Fibroblast of peridontal ligament (primary cell): ENCODE results near the gene HDAC4.

Experiments
- DNase-seq: peaks from one replicate; pipeline ENCODE4 v3.0.0-alpha.2; 2010; ENCODE audit errors: extremely low read depth

HDAC4 gene

DNA sequence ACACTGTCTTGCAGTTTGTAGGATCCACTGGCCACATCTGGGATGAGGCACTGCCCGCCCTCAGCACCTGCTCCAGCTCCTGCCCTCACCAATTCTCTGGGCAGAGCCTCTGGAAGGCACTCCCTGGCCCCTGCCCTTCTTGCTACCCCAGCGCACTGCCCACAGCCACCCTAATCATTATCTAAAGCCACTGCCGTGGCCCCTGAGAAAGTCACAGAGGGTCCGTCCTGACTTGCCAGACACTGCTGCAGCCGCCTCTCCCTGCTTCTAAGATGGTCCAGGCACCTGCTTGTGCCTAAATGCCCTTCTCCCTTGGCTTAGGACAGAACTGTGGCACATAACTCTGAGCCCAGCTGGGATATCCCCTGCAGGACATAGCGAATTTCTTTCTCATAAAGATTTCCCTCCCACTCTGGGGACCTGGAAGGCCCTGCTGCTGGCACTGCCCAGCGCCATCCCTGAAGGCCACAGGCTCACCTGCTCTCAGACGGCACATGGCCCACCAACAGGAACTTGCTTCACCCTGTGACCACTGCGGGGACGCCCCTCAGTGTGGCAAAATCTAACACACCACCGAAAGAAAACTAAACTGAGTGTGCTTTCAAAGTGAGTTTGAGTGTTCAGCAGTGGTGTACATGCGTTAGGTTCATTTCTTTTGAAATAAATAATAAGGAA, 244.9 kb downstream of the HDAC4 start:
- no peak for DNase-seq

DNA sequence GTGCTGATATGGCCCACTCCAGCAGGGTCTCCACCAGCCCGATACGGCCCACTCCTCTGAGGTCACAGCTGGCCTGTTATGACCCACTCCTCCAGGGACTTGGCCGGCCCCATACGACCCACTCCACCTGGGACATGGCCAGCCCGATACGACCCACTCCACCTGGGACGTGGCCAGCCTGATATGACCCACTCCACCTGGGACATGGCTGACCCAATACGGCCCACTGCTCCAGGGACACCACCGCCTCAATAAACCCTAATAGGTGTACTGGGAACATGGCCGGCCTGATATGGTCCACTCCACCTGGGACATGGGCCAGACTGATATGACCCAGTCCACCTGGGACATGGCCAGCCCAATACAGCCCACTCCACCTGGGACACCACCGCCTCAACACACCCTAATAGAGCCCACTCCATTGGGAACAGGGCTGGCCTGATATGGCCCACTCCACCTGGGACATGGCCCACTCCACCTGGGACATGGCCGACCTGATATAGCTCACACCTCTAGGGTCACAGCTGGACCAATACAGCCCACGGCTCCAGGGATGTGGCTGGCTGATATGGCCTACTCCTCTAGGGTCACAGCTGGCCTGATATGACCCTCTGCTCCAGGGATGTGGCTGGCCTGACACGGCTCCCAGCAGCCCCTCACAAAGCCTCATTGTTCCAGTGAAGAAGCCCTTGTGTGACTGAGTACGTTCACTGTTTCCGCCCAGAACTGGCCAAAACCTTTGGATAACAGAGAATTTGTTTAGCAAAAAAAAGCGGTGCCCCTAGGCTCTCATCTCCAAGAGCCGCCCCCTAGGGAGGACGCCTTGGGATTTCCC, 245.6 kb downstream of the HDAC4 start:
- DNase-seq, result no peak

DNA sequence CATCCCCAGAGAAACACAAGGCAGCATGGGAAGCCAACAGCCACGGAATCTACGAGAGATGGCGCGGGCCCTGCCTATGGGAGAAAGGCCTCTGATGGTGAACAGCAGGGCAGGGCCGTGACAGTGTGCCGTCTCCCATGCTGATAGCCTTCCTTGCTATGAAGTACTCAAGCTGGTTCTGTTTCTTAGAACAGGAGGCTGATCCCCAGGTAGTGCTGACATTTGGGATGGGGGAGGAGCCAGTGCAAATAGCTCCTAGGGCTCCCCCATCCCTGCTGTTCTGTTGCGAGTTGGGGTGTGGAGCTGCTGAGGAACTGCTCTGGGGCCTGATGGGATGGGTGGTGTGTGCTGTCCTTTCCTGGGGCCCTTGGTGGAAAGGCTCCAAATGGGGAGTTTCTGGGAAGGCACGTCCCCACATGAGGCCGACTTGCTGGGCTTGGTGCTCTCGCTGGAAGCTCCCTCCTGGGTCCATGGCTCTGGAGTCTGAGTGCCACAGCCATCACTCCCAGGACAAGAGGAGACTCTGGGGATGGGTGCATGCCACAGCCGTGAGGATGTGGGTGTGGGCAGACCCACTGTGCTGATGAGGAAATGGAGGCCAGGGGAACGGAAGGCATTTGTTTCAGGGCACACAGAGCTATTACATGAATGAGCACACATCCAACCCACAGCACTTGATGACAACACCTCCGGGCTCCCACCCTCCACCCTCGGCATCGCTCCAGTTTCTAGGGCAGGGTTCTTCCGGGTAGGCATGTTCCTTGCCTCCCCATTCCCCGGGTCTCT, 246.8 kb downstream of the HDAC4 start:
- DNase-seq, result no peak

DNA sequence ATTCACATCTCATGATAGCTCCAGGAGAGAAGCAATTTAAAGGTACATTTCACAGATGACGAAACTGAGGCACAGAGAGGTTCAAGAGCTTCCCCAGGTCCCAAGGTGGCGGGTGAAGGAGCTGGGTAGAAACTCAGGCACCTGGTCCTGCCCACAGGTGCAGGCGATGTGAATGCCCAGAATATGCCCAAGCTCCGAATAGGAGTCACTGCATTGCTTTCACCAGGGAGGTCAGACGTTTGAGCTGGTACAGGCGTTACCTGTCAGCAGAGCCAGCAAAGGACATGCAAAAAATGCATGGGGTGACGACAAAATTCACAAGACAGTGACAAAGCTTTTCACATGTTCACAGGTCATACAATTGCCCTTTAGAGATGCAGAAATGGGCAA, 247.9 kb downstream of the HDAC4 start:
- DNase-seq, result no peak

DNA sequence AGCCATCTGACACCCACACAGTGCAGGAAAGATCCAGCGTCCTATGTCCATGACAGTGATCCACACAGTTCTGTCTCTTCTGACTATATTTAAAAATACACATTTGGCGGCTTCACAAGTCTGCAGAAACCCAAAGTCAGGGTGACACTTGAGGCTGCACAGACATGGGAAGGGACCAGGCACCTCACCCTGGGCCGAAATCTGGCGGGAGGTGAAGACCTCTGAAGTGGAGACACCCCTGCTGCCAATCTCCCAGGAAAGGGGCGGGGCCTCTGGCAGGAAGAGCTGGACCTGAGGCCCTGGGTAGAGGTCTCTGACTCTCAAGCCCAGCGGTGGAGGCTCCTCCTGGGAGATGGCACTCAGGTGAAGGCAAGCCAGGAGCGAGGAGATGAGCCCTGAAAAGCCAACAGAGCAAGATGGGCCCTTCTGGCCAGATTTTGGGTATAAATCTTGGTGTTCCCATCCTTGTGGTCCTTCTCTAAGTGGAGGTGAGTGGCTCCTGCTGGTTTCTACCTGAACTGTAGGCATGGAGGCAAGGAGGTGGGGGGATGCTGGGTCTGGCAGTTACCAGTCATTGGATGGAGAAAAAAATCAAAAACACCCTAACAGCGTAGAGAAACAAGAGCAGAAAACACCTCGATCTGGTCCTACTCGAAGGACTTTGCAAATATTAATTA, 248.4 kb downstream of the HDAC4 start:
- no peak for DNase-seq

DNA sequence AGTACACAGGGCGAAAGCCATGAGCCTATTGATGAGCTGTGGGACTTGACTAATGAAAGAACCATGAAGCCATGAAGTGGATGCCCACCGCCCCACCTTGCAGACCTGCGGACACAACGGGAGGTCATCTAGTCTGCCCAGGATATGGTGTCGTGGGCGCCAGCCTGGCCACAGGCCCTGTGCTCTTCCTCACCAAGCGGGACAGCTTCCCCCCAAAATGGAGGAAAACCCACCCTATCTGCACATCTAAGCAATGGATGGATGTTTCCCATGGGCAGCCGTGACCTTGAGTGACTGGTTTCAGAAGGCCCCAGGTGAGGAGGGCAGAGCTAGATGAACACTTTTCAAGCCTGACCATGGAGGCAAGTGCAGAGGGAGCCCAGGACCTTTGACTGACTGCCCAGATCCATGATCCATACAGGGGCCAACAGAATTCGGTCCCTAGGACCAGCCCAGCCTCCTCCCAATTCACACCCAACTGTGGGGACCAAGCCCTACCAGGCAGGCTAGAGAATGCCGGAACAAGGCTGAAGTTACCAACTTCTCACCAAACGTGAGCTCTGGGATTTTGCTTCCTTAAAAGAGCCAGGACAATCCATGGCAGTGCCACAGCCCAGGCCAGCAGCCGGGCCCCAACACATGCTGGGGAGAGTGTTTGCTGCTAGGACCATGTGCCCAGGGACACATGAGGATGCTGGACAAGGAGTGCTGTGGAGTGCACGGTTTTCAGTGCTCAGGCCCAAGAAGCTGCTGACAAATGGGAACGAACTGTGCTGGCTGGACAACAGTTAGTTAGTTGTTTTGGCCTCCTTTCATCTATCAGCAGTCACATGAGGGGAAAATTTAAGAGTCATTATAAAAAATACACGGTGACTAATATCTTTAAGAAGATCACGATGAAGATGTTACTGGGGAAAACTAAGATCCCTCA, 249.4 kb downstream of the HDAC4 start:
- DNase-seq, result no peak

DNA sequence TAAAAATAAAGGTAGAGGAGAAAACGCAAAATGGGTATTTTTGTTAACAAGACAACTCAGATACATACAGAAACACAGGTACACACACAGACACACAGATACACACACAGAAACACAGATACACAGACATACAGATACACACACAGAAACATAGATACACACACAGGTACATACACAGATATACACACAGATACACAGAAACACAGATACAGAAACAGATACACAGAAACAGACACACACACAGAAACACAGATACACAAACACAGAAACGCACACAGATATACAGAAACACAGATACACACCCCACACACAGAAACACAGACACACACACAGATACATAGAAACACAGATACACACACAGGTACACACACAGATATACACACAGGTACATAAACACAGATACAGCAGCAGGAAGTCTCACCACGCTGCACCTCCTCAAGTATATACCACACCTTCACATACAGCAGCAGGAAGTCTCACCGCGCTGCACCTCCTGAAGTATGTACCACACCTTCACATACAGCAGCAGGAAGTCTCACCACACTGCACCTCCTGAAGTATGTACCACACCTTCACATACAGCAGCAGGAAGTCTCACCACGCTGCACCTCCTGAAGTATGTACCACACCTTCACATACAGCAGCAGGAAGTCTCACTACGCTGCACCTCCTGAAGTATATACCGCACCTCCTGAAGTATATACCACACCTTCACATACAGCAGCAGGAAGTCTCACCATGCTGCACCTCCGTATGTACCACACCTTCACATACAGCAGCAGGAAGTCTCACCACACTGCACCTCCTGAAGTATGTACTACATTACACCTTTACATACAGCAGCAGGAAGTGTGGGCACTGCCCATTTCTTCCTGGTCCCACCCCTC, 250.5 kb downstream of the HDAC4 start:
- DNase-seq, result no peak

DNA sequence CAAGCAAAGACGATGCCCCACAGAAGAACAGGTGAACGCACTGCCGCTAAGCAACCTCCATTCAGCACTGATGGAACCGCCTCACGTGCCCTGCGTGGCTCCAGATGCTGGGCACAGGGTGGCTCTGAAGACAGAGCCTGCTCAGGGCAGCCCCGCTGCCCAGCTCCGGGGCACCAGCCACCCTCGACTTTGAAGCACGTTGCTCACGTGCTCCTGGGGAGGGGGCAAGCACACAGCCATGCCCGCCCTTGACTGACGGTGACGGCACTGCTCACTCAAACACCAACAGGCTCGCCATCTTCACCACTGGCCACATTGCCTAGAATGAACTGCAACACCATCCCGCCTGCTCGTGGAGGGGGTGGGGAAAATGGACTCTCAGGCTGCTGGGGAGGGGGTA, 251.3 kb downstream of the HDAC4 start:
- no peak for DNase-seq

DNA sequence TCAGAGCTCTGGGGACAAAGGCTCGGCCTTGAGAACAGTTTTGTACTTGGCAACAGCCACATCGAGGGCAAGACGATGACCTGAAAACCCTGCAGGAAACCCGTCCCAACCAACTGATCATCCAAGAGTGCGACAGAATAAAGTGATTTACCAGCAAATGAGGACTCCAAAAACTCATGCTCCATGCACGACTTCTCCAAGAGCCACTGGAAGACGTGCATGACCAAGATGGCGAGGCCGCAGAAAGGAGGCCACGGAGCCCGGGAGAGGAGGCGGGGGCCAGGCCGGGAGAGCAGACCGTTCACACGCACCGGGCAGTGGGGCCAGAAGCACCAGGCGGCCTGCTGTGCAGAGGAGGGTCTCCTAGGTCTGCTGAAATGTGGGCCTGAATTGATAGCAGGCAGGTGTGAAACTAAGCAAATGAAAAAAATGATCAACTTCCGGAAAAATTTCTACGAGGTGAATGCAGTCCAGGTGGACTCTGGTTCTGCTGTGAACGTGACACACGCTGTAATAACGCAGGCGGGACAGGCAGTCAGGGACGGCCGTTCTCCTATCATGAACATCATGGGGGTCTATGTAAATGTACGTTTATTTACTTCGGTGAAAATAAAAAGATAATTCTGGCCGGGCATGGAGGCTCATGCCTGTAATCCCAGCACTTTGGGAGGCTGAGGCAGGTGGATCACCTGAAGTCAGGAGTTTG, 252.2 kb downstream of the HDAC4 start:
- DNase-seq, result no peak

DNA sequence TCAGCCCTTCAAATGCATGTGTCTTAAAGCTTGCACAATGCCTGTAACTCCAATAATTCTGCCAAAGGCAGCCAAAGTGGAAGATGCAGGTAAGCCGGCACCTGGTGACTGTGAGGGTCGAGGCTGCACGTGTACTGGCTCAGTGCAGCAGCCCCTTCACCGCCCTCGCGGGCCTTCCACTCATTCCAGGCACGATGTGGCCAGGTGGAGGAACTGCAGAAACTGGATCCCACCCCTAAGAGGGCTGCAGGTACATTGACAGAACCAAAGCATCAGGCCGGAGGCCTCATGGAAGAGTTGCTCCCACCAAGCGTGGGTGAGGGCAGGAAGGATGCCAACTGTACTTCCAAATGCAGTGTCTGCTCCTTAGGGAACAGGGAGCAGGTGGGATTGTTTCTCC, 253.4 kb downstream of the HDAC4 start:
- no peak for DNase-seq

DNA sequence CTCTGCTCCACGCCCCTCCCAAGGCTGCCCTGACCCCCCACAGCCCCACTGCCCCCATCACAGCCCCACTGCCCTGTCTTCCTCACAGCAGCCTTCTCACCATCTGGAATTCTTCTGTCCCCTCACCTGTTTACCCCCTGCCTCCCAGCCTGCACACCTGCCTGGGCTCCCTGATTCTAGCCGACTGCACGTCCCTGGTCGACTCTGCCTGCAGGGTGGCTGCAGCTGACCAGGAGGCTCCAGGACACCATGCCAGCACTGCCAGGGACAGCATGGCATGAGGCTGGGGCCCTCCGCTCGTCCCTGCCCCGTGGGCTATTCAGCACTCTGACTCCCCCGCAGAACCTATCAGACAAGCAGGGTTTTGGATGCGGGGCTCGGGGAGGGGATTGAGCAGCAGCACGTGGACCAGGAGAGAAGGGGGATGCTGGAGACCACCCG, 254.1 kb downstream of the HDAC4 start:
- DNase-seq, result no peak

DNA sequence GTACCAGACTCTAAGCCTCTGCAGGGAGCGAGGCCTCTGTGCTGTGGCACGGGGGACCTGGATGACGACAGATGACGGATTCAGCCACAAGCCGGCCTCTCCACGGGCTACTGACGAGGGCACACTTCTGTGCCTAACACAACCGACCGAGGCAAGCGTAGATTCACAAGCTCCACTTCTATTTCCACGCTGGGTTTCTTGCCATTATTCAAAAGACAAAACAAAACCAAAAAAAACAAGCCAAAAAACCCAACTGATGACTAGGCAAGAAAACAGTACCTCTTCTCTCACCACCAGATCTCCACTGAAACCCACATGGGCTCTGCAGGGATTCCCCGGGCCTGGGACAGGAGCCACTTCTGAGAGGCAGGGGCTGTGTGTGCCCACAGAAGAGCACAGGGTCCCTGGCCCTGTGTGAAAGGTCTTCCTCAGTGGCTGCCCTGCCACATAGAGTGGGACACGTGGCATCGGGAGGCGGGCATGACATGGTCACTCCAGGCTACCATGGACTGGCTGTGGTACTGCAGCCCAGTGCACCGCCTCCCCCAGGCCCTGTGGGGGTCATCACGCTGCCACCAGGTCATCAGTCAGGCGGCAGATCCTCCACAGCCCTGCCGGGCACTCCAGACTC, 254.7 kb downstream of the HDAC4 start:
- DNase-seq, result no peak

DNA sequence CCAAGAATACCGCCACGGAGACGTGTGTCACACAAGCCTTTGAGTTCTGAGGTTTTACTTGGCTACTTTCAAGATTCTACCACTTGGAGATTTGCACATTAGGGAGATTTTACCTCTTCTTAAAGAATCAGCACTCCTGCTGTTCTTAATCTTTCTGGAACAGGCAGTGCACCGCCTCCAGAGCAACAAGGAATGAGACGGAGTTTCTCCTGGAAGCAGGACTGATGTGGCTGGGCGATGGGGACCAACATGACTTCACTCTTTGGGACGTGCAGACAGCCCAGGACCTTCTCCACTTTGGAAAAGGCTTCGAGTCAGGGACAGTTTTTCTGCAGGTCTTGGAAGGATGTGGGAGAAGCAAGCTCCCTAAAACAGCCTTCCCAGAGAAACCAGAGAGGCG, 255.2 kb downstream of the HDAC4 start:
- DNase-seq, result no peak

DNA sequence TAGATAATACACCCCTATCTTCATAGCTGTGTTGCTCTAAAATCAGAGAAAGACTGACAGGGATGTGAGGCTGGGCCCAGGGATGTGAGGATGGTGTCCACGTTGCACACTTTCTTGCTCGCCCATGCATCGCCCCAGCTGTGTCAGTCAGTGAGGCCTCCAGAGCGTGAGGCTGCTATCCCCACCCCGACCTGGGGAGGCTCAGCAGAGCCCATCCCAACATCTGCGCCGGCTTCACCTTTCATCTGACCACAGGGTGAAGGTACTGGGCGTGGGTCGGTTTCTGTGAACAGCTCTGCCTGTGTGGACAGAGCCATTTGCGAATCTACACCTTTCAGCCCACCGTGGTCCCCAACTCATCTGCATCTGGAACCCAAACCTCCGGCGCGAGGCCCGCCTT, 255.7 kb downstream of the HDAC4 start:
- no peak for DNase-seq

DNA sequence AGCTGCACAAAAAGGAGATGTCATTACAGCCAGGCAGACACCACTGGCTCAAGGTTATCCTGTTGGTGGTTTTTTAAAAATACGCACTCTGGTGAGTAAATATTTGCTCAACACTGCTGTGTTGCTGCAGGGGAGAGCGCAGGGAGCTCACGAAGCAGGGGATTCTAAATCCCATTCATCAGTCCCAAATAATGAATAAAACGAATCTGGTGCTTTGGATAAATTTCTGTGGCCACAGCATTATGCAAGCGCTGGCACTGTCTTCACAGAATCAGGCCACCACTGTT, 256.2 kb downstream of the HDAC4 start:
- DNase-seq, result no peak

DNA sequence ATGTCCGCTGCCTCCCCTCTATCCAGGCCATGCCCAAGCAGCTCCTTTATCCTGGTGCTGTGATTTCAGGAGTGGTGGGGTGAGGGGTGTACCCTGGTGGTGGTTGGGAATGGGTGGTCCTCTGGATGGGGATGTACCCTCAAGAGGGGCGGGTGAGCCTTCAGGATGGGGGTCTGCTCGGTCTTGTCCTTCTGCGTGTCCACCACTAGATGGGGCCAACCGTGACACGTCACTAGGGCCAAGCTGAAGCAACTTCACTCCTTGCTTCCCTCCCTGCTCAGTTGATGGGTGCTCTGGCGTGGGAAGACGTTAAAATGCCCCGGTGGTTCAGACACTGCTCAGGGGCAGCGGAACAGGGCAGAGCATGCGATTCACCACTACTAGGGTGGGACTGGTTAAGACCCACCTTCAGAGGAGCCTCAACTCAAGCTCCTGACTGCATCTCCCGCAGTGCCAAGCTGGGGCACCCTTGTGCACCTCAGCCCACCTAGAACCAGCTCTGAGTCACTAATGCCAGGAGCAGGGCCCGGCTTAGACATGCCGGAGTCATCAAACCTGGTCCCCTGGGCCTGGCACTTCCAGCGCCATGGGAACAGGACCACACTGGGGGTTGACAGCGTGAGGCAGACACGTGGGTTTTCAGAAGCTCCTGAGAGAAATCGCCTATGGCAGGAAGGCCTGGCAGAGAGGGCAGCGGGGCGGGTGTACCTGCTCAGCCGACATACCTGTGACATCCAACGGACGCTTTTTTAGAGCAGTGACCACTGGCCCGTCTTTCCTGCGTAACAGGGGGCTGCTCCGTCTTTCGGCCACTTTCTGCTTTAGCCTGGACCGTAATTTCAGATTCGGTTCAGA, 256.7 kb downstream of the HDAC4 start:
- peak; percentile 51 for DNase-seq

DNA sequence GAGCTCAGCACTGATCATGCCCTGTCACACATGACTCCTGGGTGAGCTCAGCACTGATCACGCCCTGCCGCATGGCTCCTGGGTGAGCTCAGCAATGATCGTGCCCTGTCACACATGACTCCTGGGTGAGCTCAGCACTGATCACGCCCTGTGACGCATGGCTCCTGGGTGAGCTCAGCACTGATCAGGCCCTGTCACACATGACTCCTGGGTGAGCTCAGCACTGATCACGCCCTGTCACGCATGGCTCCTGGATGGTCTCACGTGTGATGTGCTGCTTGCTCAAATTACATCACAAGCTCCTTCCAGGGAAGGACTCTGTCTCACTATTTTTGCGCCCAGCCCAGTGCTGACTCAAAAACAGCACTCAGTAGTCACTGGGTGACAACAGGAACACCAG, 258.0 kb downstream of the HDAC4 start:
- no peak for DNase-seq

DNA sequence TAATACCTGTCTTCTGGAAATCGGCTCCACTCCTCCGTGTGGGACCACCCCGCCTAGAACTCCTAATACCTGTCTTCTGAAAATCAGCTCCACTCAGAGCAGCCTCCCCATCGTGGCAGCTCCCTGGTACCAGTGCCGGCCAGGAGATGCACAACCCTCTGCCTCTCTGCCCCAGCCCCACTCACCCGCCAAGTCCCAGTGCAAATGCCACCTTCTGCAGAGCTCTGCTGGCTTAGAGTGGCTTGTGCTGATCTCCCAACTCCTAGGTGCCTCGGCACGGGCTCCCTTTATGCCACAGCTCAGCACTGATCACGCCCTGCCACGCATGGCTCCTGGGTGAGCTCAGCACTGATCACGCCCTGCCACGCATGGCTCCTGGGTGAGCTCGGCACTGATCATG, 258.5 kb downstream of the HDAC4 start:
- no peak for DNase-seq
